SIG-M5 treated with dmso at 0.1 percent for 504 hours (cell line): ENCODE results near the gene IP6K3.

ENCODE experiments used
- DNase-seq: peaks from one replicate; lab custom pipeline; 2025; ENCODE audit not compliant: unreplicated experiment; lab: John Stamatoyannopoulos, UW

The IP6K3 gene

DNA sequence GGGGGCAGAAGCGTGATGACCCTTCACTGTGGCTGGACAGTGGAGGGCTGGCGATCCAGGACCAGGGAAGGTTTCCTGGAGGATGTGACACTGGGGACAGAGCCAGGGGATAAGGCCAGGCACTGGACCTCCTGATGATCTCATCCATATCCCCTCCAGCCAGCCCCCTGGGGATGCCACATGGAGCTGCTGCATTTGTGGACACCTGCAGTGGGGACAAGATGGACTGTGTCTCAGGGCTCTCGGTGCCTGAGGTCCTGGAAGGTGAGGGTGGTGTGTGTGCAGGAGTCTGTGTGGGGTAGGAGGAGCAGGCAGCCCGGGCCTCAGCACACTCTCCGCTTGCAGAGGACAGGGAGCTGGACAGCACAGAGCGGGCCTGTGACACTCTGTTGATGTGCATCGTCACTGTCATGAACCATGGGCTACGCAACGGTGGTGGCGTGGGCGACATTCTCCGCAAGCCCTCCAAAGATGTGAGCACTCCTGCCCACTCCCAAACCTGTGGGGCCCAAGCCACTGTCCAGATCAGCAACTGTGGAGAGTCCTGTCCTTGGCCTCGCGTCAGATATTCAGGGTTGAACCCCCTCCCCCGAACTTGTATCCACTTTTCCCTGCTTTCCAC, 55.1 kb downstream of the IP6K3 start:
- DNase-seq: no peak

DNA sequence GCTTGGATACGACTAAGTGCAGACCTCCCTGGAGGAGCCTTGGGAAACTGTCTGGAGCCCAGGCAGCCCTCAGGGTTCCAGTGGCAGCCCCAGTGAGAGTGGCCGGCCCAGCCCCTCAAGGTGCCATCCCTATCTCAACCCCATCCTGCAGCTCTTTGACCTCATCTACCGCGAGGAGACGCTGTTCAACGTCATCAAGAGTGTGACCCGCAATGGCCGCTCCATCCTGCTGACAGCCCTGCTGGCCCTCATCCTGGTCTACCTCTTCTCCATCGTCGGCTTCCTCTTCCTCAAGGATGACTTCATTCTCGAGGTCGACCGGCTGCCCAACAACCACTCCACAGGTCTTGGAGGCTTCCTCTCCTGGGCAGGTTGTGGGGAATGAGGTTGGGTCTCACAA, 55.9 kb downstream of the IP6K3 start:
- DNase-seq: no peak

DNA sequence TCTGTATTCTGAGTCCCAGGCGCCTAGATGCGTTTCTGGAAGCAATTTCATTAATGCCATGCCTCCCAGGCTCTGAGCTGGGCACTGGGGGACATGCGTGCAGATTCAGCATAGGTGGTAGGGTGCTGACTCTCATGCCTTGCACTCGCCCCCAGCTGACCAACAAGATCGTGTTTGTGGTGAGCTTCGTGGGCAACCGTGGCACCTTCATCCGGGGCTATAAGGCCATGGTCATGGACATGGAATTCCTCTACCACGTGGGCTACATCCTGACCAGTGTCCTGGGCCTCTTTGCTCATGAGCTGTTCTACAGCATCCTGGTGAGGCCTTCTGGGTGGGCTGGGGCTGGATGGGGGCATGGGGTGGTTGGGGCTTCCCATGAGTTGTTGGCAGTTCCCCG, 56.8 kb downstream of the IP6K3 start:
- DNase-seq: no peak

DNA sequence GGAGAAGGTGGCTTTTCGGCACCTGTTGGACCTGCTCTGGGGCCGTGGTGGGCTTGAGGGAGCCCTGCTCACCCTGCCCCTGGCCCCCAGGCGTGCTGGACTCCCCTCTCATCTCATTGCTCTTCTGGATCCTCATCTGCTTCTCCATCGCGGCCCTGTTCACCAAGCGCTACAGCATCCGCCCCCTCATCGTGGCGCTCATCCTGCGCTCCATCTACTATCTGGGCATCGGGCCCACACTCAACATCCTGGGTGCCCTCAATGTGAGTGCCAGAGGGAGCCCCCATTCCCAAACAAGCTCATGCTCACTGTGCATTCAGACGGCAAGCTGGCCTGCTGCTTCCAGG, 57.6 kb downstream of the IP6K3 start:
- DNase-seq: no peak

DNA sequence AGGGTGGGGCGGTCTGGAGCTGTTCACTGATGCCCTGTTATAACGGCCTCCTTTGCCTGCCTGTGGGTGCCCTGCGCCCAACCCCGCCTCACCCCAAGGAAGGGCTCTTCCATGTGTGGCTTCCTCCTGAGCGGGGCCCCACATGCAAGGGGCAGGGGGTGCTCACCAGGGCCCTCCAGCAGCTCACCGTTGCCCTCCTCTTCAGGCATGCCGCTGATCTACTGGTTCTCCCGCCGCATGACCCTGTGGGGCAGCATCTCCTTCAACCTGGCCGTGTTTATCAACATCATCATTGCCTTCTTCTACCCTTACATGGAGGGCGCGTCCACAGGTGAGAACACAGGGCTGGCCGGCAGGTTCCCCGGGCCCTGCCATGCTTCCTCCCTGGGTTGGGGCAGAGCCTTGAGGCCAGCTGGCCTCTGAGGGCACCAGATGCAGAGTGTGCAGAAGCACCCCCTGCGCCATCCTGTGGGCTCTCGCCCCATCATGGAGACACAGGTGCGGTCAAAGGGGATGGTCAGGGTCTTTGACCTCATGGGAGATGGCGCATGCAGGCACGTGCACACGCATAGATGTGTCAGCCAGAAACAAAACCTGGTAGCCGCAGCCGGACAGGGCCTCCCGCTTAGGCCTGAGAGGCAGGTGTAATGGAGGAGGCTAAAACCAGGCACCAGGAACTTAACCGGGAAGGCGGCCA, 58.1 kb downstream of the IP6K3 start:
- no peak for DNase-seq

DNA sequence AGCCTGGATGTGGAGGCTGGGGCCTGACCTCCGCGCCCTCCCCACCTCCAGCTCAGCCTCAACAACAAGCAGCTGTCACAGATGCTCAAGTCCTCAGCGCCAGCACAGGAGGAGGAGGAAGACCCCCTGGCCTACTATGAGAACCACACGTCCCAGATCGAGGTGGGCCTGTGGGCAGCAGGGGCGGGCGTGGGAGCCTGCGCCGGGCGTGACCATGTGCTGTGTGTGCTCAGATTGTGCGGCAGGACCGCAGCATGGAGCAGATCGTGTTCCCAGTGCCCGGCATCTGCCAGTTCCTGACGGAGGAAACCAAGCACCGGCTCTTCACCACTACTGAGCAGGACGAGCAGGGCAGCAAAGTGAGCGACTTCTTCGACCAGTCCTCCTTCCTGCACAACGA, 58.7 kb downstream of the IP6K3 start:
- no peak for DNase-seq

DNA sequence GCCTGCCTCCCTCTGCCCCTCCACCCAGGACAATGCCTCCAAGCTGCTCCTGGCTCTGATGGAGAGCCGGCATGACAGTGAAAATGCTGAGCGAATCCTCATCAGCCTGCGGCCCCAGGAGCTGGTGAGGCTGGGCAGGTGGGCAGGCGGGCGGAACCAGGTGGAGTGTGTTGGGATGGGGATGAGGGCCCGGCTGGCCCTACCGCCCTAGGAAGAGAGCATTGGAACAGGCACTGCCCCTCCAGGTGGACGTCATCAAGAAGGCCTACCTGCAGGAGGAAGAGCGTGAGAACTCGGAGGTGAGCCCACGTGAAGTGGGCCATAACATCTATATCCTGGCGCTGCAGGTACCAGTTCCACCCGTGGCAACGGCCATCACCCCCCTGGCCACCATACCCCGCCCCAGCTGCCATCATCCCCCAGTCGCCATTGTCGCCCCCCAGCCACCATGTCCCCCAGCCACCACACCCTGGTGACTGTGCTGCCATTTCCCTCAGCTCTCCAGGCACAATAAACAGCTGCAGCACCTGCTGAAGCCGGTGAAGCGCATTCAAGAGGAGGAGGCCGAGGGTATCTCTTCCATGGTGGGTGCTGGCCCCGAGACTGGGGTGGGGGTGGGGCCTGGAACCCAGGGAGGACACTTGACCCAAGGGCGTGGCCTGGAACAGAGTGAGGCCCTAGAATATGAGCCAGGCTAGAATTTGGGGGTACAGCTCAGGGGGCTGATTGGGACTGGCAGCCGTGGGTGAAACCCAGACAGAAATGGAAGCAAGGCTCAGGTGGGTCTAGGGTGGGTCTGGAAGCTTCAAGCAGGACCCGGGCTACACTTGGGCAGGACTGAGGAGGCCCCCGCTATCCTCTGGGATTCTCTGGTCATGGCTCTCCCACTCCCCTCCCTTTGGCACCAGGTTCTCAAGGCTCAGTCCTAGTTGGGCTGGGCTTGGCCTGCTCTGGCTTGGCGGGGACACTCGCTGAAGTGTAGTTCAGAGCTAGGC, 59.4 kb downstream of the IP6K3 start:
- DNase-seq: no peak

DNA sequence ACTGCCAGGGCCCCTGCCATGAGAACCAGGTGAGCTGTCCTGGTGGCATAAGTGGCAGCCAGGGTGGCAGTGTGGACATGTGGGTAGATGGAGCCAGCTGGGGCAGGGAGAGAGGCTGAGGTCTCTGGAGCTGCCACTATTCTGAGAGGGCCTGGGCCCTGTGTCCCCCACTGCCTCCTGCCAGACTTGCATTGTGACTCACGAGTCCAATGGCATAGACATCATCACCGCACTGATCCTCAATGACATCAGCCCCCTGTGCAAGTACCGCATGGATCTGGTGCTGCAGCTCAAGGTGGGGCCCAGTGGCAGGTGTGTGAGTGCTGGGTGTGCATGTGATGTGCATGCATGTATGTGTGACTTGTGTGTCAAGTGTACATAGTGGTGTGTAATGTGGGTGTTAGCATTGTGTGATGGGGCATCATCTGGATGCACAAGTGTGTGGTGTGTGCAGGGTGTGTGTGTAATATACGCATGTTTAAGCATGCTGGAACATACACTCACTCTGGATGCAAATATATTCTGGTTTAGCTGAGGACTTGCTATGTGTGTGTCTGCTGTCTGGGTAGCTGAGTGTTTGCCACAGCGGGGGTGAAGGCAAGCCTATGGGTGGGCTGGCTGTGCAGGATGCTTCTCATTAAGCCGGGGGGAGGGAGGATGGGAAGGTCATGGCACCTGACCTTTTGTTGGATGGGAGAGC, 60.3 kb downstream of the IP6K3 start:
- no peak for DNase-seq

DNA sequence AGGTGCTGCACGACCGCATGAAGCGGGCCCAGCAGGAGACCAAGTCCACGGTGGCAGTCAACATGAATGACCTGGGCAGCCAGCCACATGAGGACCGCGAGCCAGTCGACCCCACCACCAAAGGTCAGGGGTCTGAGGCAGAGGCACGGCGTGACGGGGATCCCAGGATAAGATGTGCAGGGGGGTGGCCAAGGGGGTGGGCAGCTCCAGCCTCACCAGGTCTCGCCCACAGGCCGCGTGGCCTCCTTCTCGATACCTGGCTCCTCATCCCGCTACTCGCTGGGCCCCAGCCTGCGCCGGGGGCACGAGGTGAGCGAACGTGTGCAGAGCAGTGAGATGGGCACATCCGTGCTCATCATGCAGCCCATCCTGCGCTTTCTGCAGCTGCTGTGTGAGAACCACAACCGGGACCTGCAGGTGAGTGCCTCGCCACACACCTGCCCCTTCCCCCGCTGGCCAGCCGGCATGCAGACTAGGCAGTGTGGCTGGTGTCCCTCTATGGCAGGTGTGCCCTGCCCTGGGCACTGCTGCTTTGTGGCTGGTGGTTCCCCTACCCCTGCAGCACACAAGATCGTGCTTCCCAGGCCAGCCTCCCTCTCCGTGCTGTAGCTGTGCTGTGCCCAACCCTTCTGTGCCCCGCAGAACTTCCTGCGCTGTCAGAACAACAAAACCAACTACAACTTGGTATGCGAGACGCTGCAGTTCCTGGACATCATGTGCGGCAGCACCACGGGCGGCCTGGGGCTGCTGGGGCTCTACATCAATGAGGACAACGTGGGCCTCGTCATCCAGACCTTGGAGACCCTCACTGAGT, 61.1 kb downstream of the IP6K3 start:
- DNase-seq: no peak

DNA sequence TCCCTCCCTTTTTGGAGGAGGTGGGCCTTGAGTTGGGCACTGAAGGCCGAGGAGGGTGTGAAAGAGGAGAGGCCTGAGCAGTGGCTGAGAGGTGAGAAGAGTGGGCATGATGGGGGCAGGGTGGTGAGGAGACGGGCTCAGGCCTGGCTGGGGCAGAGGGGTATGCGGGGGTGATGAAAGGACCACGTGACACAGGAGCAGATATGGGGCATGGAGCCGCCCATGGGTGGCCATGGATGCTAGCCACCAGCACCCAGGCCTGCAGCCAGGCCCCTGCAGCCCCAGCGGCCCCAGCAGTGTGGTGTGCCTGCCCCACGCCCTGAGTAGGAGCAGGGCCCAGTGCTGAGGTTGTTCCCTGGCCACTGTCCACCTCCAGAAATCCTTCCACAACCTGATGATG, 61.7 kb downstream of the IP6K3 start:
- no peak for DNase-seq

DNA sequence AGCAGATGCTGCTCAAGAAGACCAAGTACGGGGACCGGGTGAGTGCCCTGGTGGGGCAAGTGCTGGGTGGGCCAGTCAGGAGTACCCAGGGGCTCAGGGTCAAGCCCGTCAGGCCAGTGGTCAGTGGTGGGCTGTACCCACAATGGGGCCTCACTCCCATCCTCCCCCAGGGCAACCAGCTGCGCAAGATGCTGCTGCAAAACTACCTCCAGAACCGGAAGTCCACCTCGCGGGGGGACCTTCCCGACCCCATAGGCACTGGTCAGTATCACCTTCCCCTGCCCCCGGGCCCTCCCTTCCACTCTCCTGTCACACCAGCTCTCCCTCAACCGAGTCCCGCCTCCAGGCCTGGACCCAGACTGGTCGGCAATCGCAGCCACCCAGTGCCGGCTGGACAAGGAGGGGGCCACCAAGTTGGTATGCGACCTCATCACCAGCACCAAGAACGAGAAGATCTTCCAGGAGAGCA, 62.2 kb downstream of the IP6K3 start:
- no peak for DNase-seq

DNA sequence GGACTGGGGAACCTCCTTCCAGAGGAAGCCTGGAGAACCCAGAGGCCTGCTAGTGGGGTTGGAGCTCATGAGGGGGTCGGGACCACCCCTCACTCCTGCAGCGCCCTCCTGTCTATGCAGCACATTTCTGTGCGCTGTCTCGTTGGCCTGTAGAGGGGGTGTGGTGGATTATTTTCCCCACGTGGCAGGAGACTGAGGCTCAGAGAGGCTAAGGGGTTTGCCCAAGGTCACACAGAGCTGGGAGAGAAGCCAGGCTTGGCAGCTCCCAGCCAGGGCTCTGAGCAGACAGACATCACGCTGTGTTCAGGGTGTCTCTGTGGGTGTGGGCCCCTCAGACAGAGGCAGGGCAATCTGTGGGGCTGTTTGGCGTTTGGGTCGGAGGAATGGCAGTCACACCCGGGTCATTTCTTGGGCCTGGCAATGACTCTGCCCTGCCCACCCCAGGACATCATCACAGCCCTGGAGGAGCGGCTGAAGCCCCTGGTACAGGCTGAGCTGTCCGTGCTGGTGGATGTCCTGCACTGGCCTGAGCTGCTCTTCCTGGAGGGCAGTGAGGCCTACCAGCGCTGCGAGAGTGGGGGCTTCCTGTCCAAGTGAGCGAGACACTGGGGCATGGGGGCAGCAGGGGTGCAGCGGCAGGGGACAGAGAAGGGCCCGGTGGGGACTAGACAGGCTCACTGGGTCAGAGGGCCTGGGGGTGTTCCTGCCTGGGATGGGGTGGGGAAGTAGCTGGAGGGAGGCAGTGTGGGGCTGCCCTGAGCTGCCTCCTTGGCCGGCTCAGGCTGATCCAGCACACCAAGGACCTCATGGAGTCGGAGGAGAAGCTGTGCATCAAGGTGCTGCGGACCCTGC, 62.9 kb downstream of the IP6K3 start:
- no peak for DNase-seq

DNA sequence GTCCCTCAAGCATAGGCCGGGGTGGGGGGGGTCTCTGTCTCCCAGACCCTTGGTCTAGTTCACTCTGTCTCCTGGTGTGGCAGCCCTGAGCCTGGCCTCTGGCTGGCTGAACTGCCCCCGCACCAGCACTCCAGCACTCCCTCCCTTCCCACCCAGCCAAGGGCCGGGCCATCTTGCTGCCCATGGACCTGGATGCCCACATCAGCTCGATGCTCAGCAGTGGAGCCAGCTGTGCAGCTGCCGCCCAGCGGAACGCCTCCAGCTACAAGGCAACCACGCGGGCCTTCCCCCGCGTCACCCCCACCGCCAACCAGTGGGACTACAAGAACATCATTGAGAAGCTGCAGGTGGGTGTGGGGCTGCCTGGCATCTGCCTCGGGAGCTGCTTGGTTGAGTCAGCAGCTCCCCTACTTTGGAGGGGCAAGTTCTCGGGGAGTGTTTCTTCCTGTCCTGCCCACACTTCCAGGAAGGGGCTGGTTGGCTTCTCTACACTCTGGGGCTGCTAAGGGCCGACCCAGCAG, 63.6 kb downstream of the IP6K3 start:
- no peak for DNase-seq

DNA sequence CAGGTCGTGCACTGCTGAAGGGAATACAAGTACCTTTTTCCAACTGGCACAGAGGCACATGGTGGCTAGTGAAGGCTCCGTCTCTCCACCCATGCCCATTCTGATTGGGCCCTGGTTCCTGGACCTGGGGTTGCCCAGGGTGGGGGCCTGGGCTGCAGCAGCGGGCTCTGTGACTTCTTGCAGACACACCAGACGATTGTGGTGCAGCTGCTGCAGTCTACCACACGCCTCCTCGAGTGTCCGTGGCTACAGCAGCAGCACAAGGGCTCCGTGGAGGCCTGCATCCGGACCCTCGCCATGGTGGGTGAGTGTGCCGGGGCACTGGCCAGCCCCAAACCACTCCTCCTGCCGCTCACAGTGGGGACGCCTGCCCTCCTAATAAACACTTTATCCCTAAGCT, 64.4 kb downstream of the IP6K3 start:
- no peak for DNase-seq

DNA sequence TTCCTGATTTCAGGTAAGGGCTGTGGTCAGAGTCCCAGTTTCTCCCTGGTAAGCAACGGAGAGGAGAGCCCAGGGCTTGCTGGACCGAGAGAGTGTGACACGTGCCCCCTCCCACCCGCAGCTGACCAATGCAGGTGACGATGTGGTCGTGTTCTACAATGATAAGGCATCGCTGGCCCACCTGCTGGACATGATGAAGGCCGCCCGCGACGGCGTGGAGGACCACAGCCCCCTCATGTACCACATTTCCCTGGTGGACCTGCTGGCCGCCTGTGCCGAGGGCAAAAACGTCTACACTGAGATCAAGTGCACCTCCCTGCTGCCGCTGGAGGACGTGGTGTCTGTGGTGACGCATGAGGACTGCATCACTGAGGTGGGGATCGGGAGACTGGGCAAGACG, 66.9 kb downstream of the IP6K3 start:
- no peak for DNase-seq

DNA sequence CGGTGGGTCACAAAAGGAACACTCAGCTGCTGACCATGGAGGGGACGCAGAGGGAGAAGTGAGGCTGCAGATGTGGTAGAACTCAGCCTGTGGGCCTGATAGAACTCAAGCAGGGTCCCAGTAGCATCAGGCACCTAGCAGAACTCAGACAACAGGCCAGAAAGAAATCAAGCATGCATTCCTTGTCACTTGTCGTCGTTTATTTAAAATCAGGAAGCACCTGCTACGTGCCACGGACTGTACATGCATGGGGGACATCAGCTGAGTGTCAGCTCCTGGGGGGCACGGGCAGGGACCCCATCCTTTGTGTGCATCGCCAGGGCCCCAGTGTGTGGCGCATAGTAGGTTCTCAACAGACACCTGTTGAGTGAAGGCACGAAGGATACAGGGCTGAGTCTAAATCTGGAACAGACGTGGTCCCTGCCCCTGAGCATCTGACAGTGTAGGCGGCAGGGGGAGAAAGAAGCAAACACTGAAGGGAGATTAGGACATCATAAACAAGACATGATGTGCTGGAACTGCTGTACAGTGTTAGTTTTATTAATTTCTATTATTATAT, 67.7 kb downstream of the IP6K3 start:
- no peak for DNase-seq

DNA sequence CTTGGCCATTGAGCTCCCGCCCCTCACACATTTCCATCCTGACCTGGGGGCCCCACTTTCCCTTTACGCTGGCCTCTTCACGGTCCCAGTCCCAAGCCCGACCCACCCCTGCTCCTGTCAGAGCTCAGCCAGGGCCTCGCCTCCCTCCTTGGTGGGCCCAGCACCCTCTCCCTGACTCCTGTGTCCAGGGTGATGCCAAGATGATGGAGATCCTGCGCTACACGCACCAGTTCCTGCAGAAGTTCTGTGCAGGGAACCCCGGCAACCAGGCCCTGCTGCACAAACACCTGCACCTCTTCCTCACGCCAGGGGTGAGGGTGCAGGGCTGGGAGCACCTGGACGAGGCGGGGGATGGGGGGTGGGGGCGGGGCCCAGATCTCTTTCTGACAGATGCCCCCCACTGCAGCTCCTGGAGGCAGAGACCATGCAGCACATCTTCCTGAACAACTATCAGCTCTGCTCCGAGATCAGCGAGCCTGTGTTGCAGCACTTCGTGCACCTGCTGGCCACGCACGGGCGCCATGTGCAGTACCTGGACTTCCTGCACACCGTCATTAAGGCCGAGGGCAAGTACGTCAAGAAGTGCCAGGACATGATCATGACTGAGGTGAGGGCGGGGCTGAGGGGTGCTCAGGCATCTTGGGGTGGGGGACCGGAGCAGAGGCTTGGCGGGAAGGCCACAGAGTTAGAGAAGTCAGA, 68.3 kb downstream of the IP6K3 start:
- DNase-seq: no peak

DNA sequence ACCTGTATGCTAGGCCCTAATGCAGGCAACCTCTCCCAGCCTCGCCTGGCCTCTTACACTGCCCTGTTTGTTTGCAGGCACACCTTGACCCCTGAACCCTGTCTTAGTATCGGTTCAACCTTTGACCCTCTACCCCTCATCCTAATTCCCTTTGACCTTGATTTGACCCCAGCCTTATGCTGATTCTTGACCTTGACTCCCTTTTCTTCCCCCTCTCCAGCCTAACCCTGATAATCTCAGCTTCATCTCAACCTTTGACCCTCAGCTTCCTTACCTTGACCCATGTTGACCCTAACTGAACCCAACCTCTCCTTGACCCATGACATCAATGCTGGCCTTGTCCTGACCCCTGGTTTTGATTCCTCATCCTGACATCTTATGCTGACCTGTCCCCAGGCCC, 69.0 kb downstream of the IP6K3 start:
- DNase-seq: no peak
